Activated CD4-positive, alpha-beta memory T cell treated with anti-CD3 and anti-CD28 coated beads for 36 hours (primary cell): ENCODE measurements around the gene TM4SF5. TPM values are rescaled to one million over a fixed set of nuclear protein-coding genes. Genes with fewer than 3 reads are reported as not detected.

Source experiments
- CTCF ChIA-PET: fragments of 350-600 bp; sonication (Branson Sonifier 250); formaldehyde crosslinking; loops from one replicate; lab custom pipeline; 2021; ENCODE audit warnings: antibody characterized with exemption, inconsistent platforms; lab: Charles Lee
- POLR2A ChIA-PET: fragments of 350-600 bp; sonication (Branson Sonifier 250); formaldehyde crosslinking; loops from one replicate; lab custom pipeline; 2021; ENCODE audit warnings: antibody characterized with exemption; lab: Charles Lee
- DNase-seq: peaks from one replicate; pipeline ENCODE4 v3.0.0-alpha.2; 2020
- H3K27ac Mint-ChIP-seq: one replicate; pipeline ENCODE4 v1.8.0; 2021; ENCODE audit warnings: mixed read lengths
- H3K27me3 Mint-ChIP-seq: one replicate; pipeline ENCODE4 v1.8.0; 2021; ENCODE audit warnings: mixed read lengths
- H3K36me3 Mint-ChIP-seq: one replicate; pipeline ENCODE4 v1.8.0; 2021; ENCODE audit warnings: mixed read lengths
- H3K4me1 Mint-ChIP-seq: one replicate; pipeline ENCODE4 v1.8.0; 2021; ENCODE audit warnings: low read depth, mixed read lengths
- H3K4me3 Mint-ChIP-seq: one replicate; pipeline ENCODE4 v1.8.0; 2021; ENCODE audit warnings: mild to moderate bottlenecking, mixed read lengths
- H3K9me3 Mint-ChIP-seq: one replicate; pipeline ENCODE4 v1.8.0; 2021; ENCODE audit warnings: mixed read lengths
- intact Hi-C: fragments of 100-400 bp; cut with micrococcal nuclease; formaldehyde crosslinking; loops from one replicate; pipeline ENCODE4 v1.15.1; 2023
- total RNA-seq, 2 experiments: library from RNA; stranded (reverse); gene quantifications; one replicate each; pipeline ENCODE4 v1.2.3, GENCODE V29; 2021

The TM4SF5 gene
- total RNA-seq, 2 experiments from 2014 or later: not detected

GRCh38 chr17:4739122-4740024 lies 32.3 kb upstream of the TM4SF5 start, which contains the start of the genes CXCL16 and ZMYND15:
Gene CXCL16, minus strand, starts transcription at chr17:4739928. Its CDS starts 589 bp downstream, at chr17:4739339.
Gene ZMYND15, plus strand, starts transcription at chr17:4739833. Its CDS starts 716 bp downstream, at chr17:4740549.
- peaks cover 6% of the 10 kb centered on the region for H3K27me3 Mint-ChIP-seq
- H3K4me1 Mint-ChIP-seq: peaks cover 21% of the 10 kb centered on the region
- CTCF ChIA-PET: interaction anchor here (0.7 kb wide), 1 partner anchor 51 kb away, joined by 4 read pairs; no protein-coding TSS in a partner anchor
- H3K4me3 Mint-ChIP-seq: peak within 1 kb of the TSS; percentile 76
- POLR2A ChIA-PET: interaction anchor here (1.4 kb wide), 1 partner anchor 51 kb away, joined by 7 read pairs; no protein-coding TSS in a partner anchor
- no peaks in the 10 kb centered on the region for H3K36me3 Mint-ChIP-seq
- intact Hi-C loops: no loop called here
- no peak within 1 kb of the TSS for H3K27ac Mint-ChIP-seq
- DNase-seq: peak; percentile 58
- no peaks in the 10 kb centered on the region for H3K9me3 Mint-ChIP-seq

- no peak for DNase-seq
- H3K4me1 Mint-ChIP-seq: peaks cover 21% of the 10 kb centered on the region
- peak overlapping the region; percentile 71 for H3K4me3 Mint-ChIP-seq
- ChIA-PET POLR2A (interaction anchor here (1.4 kb wide), 1 partner anchor 50 kb away, joined by 7 read pairs; no protein-coding TSS in a partner anchor), CTCF (no interaction called here)
- peaks cover 6% of the 10 kb centered on the region for H3K27me3 Mint-ChIP-seq
- H3K9me3 Mint-ChIP-seq: no peaks in the 10 kb centered on the region
- no peaks in the 10 kb centered on the region for H3K36me3 Mint-ChIP-seq
- H3K27ac Mint-ChIP-seq: no peak overlapping the region
- intact Hi-C loops: no loop called here
These were observed 31.7 kb upstream of the TM4SF5 start for GRCh38 chr17:4740025-4740351.

GRCh38 chr17:4740584-4740983 lies 31.1 kb upstream of the TM4SF5 start:
- POLR2A ChIA-PET: no interaction called here
- H3K27ac Mint-ChIP-seq: no peak overlapping the region
- no peak for DNase-seq
- CTCF ChIA-PET: interaction anchor here (1.7 kb wide), 1 partner anchor 49 kb away, joined by 5 read pairs; no protein-coding TSS in a partner anchor
- intact Hi-C loops: no loop called here
- peaks cover 21% of the 10 kb centered on the region for H3K4me1 Mint-ChIP-seq
- H3K9me3 Mint-ChIP-seq: no peaks in the 10 kb centered on the region
- peaks cover 6% of the 10 kb centered on the region for H3K27me3 Mint-ChIP-seq
- peak overlapping the region; percentile 71 for H3K4me3 Mint-ChIP-seq
- H3K36me3 Mint-ChIP-seq: no peaks in the 10 kb centered on the region

GRCh38 chr17:4741544-4741943 lies 30.1 kb upstream of the TM4SF5 start:
- Mint-ChIP-seq H3K9me3 (no peaks in the 10 kb centered on the region), H3K4me1 (peaks cover 14% of the 10 kb centered on the region), H3K27me3 (peaks cover 6% of the 10 kb centered on the region), H3K36me3 (no peaks in the 10 kb centered on the region), H3K27ac (no peak overlapping the region), H3K4me3 (no peak overlapping the region)
- ChIA-PET POLR2A (no interaction called here), CTCF (interaction anchor here (0.7 to 1.7 kb wide), 2 partner anchors 48 to 162 kb away, joined by 3 to 5 read pairs; partner anchors contain the start of gene CHRNE)
- DNase-seq: no peak
- intact Hi-C loops: no loop called here

GRCh38 chr17:4742133-4742532 lies 29.6 kb upstream of the TM4SF5 start:
- no peaks in the 10 kb centered on the region for H3K36me3 Mint-ChIP-seq
- ChIA-PET CTCF (interaction anchor here (0.7 to 1.7 kb wide), 2 partner anchors 48 to 161 kb away, joined by 3 to 5 read pairs; partner anchors contain the start of gene CHRNE), POLR2A (no interaction called here)
- intact Hi-C loops: no loop called here
- H3K4me3 Mint-ChIP-seq: no peak overlapping the region
- no peaks in the 10 kb centered on the region for H3K9me3 Mint-ChIP-seq
- H3K27ac Mint-ChIP-seq: no peak overlapping the region
- peaks cover 6% of the 10 kb centered on the region for H3K27me3 Mint-ChIP-seq
- no peak for DNase-seq
- peaks cover 14% of the 10 kb centered on the region for H3K4me1 Mint-ChIP-seq

- intact Hi-C loops: no loop called here
- H3K9me3 Mint-ChIP-seq: no peaks in the 10 kb centered on the region
- no peak for DNase-seq
- H3K4me1 Mint-ChIP-seq: peaks cover 17% of the 10 kb centered on the region
- H3K36me3 Mint-ChIP-seq: no peaks in the 10 kb centered on the region
- CTCF ChIA-PET: no interaction called here
- no peak overlapping the region for H3K4me3 Mint-ChIP-seq
- POLR2A ChIA-PET: no interaction called here
- H3K27me3 Mint-ChIP-seq: peaks cover 6% of the 10 kb centered on the region
- no peak overlapping the region for H3K27ac Mint-ChIP-seq
These were observed 29.1 kb upstream of the TM4SF5 start for GRCh38 chr17:4742629-4743028.

GRCh38 chr17:4743216-4743615 lies 28.5 kb upstream of the TM4SF5 start:
- Mint-ChIP-seq H3K9me3 (no peaks in the 10 kb centered on the region), H3K27me3 (peaks cover 5% of the 10 kb centered on the region), H3K4me3 (no peak overlapping the region), H3K36me3 (no peaks in the 10 kb centered on the region), H3K4me1 (peaks cover 22% of the 10 kb centered on the region), H3K27ac (no peak overlapping the region)
- intact Hi-C loops: no loop called here
- ChIA-PET POLR2A (no interaction called here), CTCF (no interaction called here)
- no peak for DNase-seq

- intact Hi-C loops: no loop called here
- no peak for DNase-seq
- H3K27me3 Mint-ChIP-seq: peaks cover 5% of the 10 kb centered on the region
- H3K4me1 Mint-ChIP-seq: peaks cover 18% of the 10 kb centered on the region
- ChIA-PET POLR2A (no interaction called here), CTCF (no interaction called here)
- H3K9me3 Mint-ChIP-seq: no peaks in the 10 kb centered on the region
- no peaks in the 10 kb centered on the region for H3K36me3 Mint-ChIP-seq
- no peak overlapping the region for H3K4me3 Mint-ChIP-seq
- no peak overlapping the region for H3K27ac Mint-ChIP-seq
These were observed 27.8 kb upstream of the TM4SF5 start for GRCh38 chr17:4743898-4744297.

- Mint-ChIP-seq H3K36me3 (no peaks in the 10 kb centered on the region), H3K9me3 (no peaks in the 10 kb centered on the region), H3K4me3 (no peak overlapping the region), H3K4me1 (peaks cover 13% of the 10 kb centered on the region), H3K27ac (no peak overlapping the region), H3K27me3 (peaks cover 4% of the 10 kb centered on the region)
- intact Hi-C loops: no loop called here
- ChIA-PET POLR2A (no interaction called here), CTCF (no interaction called here)
- no peak for DNase-seq
These were observed 26.4 kb upstream of the TM4SF5 start for GRCh38 chr17:4744999-4745969.

- H3K36me3 Mint-ChIP-seq: no peaks in the 10 kb centered on the region
- POLR2A ChIA-PET: no interaction called here
- peak; percentile 49 for DNase-seq
- intact Hi-C loops: loop anchor here (1.0 kb wide), 1 partner anchor 20 kb away; no protein-coding TSS in a partner anchor
- CTCF ChIA-PET: interaction anchor here (1.0 kb wide), 1 partner anchor 42 kb away, joined by 3 read pairs; no protein-coding TSS in a partner anchor
- no peaks in the 10 kb centered on the region for H3K9me3 Mint-ChIP-seq
- no peak overlapping the region for H3K27ac Mint-ChIP-seq
- peaks cover 11% of the 10 kb centered on the region for H3K4me1 Mint-ChIP-seq
- H3K4me3 Mint-ChIP-seq: peak overlapping the region; percentile 17
- peaks cover 8% of the 10 kb centered on the region for H3K27me3 Mint-ChIP-seq
These were observed 23.8 kb upstream of the TM4SF5 start for GRCh38 chr17:4747847-4748246.

GRCh38 chr17:4748686-4749085 lies 23.0 kb upstream of the TM4SF5 start:
- POLR2A ChIA-PET: no interaction called here
- H3K4me3 Mint-ChIP-seq: no peak overlapping the region
- H3K4me1 Mint-ChIP-seq: peaks cover 11% of the 10 kb centered on the region
- intact Hi-C loops: loop anchor here (1.0 kb wide), 1 partner anchor 20 kb away; no protein-coding TSS in a partner anchor
- H3K27me3 Mint-ChIP-seq: peaks cover 9% of the 10 kb centered on the region
- no peaks in the 10 kb centered on the region for H3K9me3 Mint-ChIP-seq
- H3K36me3 Mint-ChIP-seq: no peaks in the 10 kb centered on the region
- no peak for DNase-seq
- H3K27ac Mint-ChIP-seq: no peak overlapping the region
- CTCF ChIA-PET: interaction anchor here (1.0 kb wide), 1 partner anchor 41 kb away, joined by 3 read pairs; no protein-coding TSS in a partner anchor
